MM.1S (cell line): Measurements from ENCODE around the gene LMF1.

Experiments
- CTCF ChIP-seq: fragments of 300-600 bp; sonication (generic); IDR thresholded peaks from 2 replicates; pipeline ENCODE4 v1.5.1; 2016; ENCODE audit warnings: antibody characterized with exemption, low read length, mixed read lengths
- EZH2 ChIP-seq: fragments of 300-600 bp; sonication (generic); optimal IDR thresholded peaks from 2 replicates; pipeline ENCODE3; 2017; ENCODE audit warnings: low read depth, mild to moderate bottlenecking, antibody characterized with exemption, low read length, mixed read lengths

- TF ChIP-seq CTCF (no peak), EZH2 (no peak)
Observed at GRCh38 chr16:978403-978802, 7.6 kb upstream of the LMF1 start.
